SH-SY5Y (cell line): ENCODE results near the gene CLDN34.

Experiments used
- GATA2 ChIP-seq: IDR thresholded peaks from 2 replicates; pipeline ENCODE4 v1.6.1; 2011; ENCODE audit warnings: mild to moderate bottlenecking, low read depth, low read length
- GATA3 ChIP-seq: IDR thresholded peaks from 2 replicates; pipeline ENCODE4 v1.6.1; 2011; ENCODE audit warnings: low read depth, mild to moderate bottlenecking, low read length, moderate library complexity

The CLDN34 gene

DNA sequence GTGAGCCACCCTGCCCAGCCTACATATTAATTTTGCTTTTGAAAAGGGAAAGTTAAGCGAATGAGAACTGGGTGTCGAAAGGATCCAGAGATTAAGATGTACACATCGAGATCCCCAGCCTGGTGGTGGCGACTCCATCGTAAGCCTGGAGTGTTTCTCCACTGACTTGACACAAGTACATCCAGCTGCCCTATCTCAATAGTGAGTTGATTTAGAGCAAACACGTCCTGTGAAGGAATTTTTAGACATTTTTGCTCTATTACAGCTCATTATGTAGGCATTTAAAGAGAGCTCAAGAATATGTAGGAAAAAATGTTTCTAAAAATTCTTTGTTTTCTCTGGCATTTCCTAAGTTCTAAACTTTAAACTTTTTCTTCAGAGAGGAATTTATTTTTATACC, 11.7 kb upstream of the CLDN34 start:
- TF ChIP-seq GATA2 (no peak), GATA3 (no peak)

- no peak for TF ChIP-seq GATA2
- TF ChIP-seq GATA3 = no peak
Measured at GRCh38 chrX:9957743-9958142, 9.4 kb upstream of the CLDN34 start.

- TF ChIP-seq GATA3 (no peak), GATA2 (no peak)
Measured at GRCh38 chrX:9958183-9958582, 9.0 kb upstream of the CLDN34 start.

DNA sequence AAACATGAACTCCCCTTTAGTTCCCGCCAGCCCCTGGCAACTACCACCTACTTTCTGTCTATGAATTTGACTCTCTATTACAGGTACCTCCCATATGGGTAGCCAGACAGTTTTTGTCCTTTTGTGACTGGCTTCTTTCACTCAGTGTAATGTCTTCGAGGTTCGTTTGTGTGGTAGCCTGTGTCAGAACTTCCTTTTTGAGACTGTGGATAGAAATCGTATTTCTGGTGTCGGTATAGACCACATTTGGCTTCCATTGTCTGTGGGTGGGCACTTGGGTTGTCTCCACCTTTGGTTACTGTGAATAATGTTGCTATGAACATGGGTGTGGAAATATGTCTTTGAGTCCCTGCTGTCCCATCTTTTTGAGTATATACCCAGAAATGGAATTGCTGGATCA, 5.4 kb upstream of the CLDN34 start:
- TF ChIP-seq GATA2 (no peak), GATA3 (no peak)

DNA sequence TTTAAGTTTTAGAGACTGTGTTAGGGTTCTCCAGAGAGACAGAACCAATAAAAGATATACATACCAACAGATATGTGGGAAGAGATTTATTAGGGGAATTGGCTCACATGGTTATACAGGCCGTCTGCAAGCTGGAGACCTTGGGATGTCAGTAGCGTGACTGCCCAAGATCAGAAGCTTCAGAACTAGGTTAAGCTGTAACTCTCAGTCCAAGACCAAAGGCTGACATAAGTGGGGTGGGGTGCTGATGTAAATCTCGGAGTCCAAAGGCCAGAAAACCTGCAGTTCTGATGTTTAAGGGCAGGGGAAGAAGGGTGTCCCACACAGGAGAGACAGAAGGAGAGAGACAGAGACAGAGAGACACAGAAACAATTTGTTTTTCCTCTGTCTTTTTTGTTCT, 10.5 kb downstream of the CLDN34 start:
- TF ChIP-seq GATA2 (no peak), GATA3 (no peak)

DNA sequence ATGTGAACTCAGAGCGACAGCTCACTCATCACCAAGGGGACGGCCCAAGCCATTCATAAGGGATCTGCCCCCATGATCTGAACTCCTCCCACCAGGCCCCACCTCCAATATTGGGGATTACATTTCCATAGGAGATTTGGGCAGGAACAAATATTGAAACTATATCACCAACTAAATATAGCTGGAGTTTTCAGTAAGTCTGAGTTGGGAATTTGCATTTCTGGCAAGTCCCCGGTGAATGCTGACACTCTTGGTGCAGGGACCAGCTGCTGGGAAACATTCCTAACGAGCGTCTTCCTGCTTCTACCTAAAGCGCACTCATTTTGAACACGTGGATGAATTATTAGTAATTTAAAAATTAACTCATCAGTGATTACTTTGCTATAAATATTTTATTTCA, 13.2 kb downstream of the CLDN34 start:
- TF ChIP-seq GATA2 (no peak), GATA3 (no peak)

- TF ChIP-seq GATA3 = no peak
- no peak for TF ChIP-seq GATA2
Measured at GRCh38 chrX:9980927-9981326, 13.8 kb downstream of the CLDN34 start.

DNA sequence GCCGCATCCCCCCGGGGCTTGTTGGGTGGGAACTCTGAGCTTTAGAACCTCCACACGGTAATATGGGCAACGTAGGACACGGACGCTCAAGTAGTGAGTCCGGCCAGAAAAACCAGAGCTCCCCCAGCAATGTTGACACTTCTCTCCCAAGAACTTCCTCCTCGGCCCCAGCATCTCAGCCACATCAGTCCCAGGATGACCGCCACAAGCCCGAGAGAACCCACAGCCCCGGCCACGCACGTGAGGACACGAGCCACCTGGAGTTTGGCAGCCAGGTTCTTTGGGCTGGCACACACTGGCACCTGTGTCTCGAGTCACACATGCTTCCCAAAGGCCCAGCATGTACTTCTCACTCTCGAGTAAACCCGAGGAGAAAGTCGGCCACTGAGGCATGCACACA, 16.3 kb downstream of the CLDN34 start:
- TF ChIP-seq GATA3 = no peak
- TF ChIP-seq GATA2 = no peak

GRCh38 chrX:9983846-9984245, 16.7 kb downstream of the CLDN34 start:
- no peak for TF ChIP-seq GATA3
- no peak for TF ChIP-seq GATA2

DNA sequence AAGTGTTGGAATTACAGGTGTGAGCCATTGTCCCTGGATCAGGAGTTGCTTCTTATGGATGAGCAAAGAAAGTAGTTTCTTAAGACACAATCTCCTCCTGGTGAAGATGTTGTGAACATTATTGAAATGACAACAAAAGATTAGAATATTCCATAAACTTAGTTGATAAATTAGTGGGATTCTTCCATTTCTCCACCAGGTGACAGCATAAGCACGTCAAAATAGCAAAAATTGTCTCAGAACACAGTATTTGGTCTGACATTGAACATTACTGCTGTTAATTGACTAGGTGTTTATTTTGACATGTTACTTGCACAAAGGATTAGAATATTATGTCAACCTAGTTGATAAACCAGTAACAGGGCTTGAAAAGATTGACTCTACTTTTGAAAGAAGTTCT, 21.6 kb downstream of the CLDN34 start:
- TF ChIP-seq GATA2 = no peak
- TF ChIP-seq GATA3 = no peak

- TF ChIP-seq GATA3 = no peak
- no peak for TF ChIP-seq GATA2
Measured at GRCh38 chrX:9992061-9992460, 24.9 kb downstream of the CLDN34 start.

DNA sequence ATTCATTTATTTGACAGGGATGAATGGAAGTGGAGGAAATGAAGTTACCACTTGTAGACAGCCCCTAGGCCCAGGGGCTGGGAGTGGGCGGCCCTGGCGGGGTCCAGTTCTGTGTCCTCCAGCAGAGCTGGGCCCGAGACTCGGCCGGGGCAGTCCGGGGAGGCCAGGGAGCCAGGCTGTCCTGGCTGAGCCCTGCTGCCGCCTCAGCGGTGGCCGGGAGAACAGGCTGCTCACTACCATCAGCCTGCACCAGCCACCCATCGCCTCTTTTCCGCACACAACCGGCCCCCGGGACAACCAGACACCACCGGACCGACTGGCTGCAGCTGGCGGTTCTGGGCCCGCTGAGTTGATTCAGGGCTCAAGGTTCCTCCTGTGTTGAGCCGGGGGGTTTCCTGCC, 25.6 kb downstream of the CLDN34 start:
- TF ChIP-seq GATA3 (no peak), GATA2 (no peak)

DNA sequence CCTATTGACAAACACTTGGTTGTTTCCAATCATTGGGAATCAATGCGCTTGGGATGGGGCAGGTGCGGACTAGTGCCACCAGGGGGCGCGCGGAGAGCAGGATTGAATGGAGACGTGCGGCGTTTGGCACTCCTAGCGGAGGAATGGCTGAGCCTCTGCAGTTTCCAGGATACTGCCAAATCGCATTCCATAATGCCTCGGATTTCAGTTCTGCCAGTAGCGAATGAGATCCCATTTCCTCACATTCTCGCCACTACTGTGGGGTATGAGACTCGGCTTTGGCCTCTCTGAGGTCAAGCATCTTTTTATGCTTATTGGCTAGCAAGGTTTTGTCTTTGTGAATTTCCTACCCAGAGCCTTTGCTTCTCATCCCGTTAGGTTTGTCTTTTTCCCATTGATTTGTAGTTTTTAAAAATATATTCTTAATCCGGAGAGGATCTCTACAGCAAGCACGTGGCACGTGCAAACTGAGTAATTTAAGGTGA, 28.7 kb downstream of the CLDN34 start:
- no peak for TF ChIP-seq GATA3
- TF ChIP-seq GATA2 = no peak

DNA sequence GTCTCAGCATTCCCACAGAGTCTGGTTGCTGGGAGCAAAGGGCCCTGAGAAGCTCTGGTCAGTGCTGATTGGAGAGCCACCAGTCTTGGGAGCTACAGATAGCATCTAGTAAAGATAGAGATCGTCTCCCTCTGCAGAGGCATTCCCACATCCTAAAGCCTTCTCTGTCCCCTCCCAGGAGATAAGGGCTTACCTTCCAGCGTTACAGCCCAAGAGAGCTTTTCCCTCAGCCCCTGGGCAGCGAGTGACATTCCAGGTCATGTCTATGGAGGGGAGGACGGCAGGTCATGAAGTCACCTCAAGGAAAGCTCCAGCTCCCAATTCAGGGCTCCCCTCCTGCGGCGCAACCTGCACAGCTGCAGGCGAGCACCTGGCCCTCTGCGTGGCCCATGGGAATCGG, 29.9 kb downstream of the CLDN34 start:
- TF ChIP-seq GATA3 (no peak), GATA2 (no peak)

DNA sequence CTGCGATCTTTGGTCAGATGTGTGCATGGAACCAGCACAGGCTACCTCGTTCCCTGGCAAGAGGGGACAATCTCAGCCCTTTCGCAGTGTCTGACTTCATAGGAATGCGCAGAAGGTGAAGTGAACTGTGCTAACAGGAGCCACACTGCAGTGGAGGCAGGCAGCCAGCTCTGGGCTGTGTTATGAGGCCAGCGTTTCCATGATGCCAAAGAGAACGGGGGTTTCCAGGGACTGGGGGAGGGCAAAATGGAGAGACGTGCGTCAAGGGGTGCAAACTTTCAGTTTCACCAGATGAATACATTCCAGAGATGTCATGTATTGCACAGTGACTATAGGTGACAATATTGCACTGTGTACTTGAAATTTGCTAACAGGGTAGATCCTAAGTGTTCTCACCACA, 30.4 kb downstream of the CLDN34 start:
- TF ChIP-seq GATA2 (no peak), GATA3 (no peak)

- TF ChIP-seq GATA3 (no peak), GATA2 (no peak)
Measured at GRCh38 chrX:10001496-10001895, 34.3 kb downstream of the CLDN34 start.
